GM12801 (cell line): ENCODE measurements around the gene NKD1.

Experiments
- TF ChIP-seq, protein P1 (sequence below): IDR thresholded peaks from one replicate; pipeline ENCODE4 v1.5.1; 2011; ENCODE audit warnings: control low read depth; ENCODE audit not compliant: insufficient read length; ENCODE audit errors: extremely low read depth

Gene NKD1

DNA sequence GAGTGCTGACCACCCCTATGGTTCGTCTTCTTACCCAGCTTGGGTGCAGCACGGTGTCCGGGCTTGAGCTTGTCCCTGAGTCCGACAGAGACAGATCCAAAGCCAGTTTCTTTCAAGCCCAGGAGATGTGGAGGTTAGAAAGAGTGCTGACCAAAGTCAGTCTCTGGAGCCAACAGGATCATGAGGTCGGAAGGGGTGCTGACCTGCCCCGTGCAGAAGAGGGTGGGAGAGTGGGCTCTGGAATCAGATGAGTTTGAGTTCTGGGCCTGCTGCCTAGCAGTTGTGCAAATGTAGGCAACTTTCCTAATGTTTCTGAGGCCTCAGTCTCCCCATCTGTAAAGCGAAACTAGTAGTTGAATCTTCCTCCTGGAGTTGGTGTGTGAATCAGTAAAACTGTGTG, 24.5 kb downstream of the NKD1 start:
- TF ChIP-seq, protein P1, sequence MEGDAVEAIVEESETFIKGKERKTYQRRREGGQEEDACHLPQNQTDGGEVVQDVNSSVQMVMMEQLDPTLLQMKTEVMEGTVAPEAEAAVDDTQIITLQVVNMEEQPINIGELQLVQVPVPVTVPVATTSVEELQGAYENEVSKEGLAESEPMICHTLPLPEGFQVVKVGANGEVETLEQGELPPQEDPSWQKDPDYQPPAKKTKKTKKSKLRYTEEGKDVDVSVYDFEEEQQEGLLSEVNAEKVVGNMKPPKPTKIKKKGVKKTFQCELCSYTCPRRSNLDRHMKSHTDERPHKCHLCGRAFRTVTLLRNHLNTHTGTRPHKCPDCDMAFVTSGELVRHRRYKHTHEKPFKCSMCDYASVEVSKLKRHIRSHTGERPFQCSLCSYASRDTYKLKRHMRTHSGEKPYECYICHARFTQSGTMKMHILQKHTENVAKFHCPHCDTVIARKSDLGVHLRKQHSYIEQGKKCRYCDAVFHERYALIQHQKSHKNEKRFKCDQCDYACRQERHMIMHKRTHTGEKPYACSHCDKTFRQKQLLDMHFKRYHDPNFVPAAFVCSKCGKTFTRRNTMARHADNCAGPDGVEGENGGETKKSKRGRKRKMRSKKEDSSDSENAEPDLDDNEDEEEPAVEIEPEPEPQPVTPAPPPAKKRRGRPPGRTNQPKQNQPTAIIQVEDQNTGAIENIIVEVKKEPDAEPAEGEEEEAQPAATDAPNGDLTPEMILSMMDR: no peak

DNA sequence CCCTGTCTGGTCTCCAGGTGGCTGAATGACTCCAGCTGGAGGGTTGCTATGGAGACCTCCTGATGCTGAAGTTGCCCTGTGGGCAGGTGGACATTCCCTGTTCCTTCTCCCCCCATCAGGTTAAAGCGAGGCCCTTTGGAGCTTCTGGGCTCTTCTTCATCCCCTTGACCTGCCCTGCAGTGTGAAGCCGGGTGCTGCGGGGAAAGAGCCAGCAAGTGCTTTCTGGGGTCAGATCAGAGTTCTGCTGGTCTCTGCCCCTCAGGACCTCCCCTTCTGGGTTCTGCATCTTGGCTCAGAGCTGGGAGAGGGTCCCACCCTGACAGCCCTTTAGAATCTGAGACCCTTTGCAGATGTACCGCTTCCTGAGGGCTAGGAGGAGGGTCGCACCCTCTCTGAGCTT, 25.1 kb downstream of the NKD1 start:
- TF ChIP-seq, protein P1: no peak

DNA sequence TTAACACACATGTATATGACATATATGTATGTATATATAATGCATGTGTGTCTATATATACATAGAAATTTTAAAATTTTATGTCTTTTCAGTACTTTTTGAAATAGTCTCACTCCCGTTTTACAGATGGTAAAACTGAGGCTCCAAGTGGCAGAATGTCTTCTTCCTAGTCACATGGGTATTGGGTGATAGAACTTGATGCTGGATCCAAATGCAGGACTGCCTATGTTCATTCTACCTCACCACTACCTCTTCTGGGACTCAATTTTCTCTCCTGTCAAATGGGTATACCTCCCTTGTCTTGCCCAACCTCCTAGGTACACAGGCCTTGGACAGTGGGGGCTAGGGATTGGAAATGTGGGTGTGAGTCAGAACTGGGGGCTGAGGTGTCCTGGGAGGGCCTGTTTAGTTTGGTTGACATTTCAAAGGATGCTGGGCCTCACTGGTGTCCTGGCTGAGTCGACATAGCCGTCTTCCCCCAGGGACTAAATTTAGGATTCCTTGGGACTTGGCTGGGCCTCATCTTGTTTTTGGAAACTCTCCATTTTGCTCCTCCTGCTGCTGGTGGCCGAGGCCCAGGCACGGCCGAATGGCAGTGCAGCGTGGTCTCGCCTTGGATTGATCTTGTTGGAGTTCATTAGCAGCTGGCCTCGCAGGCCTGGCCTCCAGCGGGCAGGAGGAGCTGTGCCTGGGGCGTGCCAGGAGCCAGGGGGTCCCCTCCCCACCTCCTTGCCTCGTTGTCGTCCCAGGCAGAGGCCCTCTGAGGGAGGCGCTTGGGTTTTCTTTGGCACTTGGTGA, 25.9 kb downstream of the NKD1 start:
- TF ChIP-seq, protein P1: no peak

DNA sequence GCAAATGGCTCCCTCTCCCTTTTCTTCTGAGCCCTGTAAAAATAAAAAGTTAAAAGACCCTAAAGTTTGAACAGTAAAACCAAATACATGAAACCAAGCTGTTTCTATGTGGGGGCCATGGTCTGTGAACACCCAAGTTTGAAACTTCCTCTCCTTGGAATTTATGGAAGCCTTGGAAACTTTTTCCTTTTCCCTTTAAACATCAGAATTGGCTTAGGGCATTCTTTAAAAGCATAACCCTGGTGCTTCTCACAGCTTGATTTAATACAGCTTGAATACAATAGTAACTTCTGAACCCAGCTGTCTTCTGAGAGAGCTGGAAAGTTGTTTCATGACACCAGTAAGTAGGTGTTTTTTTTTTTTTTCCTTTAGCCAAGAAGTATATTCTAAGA, 26.5 kb downstream of the NKD1 start:
- TF ChIP-seq, protein P1: no peak

DNA sequence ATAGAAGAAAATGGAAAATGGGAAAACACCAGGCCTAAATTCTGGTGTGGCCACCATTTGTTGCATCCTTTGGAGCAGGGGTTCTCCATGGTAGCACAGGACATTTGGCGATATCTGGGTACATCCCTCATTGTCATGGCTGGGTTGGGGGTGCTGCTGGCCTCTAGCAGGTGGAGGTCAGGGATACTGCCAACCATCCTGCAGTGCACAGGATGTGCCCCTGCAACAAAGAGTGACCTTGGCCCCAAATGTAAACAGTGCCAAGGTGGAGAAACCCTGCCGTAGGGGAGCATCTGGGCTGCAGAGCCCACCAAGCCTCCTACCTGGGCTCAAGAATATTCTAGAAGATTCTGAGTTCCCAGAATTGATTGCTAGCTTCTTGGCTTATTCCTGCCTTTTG, 27.5 kb downstream of the NKD1 start:
- TF ChIP-seq, protein P1: no peak

DNA sequence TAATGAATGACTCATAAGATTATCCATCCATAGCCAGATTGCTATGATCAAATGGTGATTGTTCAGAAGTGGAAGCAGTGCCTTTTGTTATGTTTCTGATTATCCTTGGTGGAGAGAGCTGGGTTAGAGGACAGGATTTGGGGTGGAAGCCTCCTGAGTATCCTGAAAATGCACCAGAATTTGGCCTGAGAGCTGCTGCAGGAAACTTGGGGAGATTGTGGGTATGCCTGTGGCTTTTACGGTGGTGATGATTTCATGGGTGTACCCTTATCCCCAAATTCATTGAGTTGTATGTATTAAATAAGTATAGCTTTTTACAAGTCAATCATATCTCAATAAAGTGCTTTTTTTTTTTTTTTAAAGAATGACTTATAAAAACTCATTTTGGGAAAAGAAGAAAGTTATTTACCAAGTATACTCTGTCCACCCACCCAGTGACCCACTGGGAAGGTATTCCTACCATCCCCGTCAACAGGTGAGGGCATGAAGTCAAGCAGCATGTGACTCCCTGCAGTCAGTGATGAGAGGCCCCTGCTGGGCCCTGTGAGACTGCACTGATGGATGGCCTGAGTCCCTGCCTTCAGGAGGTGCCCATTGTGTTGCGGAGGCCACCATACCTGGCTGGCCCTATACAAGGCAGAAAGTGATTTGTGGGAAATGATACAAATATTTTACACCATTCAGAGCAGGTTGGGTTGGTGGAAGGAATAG, 28.4 kb downstream of the NKD1 start:
- TF ChIP-seq, protein P1: no peak

DNA sequence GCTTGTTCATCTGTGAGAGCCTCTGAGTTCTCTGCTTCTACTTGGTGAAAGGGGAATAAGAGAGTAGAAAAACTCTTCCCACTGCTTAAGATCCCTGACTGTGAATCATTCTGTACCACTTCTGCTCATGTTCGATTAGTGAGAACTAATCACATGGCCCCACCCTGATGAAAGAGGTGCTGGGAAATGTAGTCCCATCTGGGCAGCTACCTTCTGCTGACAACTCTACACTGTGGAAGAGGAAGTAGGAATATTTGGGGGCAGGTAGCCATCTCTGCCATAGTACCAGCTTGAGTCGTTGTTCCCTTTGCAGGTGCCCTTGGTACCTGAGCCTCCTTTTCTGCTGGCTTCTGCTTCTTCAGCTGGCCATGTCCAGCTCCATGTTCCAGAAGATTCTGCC, 29.9 kb downstream of the NKD1 start:
- TF ChIP-seq, protein P1: no peak
